Measurements from ENCODE around the gene RSBN1L.

- no peak for TF ChIP-seq EZH2 (IDR thresholded peaks at IDR 0.05)
- TF ChIP-seq POLR2AphosphoS5 (IDR thresholded peaks at IDR 0.05; ENCODE audit: borderline replicate concordance, low read depth, low read length) = no peak
These were observed 33.4 kb upstream of the RSBN1L start for GRCh38 chr7:77662869-77663268.

Data from SK-N-MC (cell line).